ENCODE data around the gene USP48. TPM values are rescaled to one million over a fixed set of nuclear protein-coding genes. Genes with fewer than 3 reads are reported as not detected.

The USP48 gene
- total RNA-seq, 1 donor from 2014 or later: 56.4 TPM

DNA sequence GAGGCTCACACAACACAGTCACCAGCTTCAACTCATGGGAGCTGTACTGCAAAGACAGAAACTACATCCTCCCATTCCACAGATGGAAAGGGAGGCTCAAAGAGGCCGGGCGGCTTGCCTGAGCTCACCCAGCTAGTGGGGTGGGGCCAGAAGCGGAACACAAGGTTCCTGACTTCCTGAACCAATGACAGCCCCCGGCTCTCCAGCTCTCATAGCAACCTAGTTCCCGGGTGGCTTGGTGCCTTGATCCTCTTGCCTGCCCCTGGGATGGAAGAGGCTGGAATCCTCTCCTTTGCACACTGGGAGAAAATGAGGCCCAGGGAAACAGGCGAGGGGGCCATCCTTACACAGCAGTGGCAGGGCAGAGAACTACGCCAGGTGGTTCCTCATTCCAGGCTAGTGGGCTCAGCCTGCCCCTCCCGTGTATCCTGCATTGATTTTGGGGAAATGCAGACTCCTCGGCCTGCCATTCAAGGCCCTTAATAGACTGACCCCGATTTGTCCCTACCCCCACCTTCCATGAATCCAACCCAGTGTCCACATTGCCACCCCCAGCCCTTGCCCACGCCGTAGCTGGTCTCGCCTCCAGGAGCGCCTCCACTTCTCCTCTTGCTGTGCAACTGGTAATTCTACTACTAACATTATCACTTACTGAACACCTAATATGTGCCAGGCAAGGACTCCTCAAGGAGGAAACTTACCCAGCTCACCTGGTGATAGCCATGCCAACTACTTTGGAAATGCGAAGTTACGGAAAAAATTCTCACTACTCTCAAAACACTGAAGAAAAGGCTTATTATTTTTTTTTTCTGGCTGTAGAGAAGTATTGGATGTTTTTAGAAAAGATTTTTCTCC lies 118.8 kb downstream of the USP48 start:
- Histone ChIP-seq H3K4me3 (no peak overlapping the region), H3K27me3 (peaks cover 40% of the 10 kb centered on the region), H3K4me1 (peaks cover 17% of the 10 kb centered on the region), H3K27ac (no peak overlapping the region), H3K36me3 (no peaks in the 10 kb centered on the region), H3K9me3 (no peaks in the 10 kb centered on the region)
- ATAC-seq (no peak), DNase-seq (peak; percentile 60)
- intact Hi-C loops (cut with DNase I): no loop called here
- TF ChIP-seq, protein P1, sequence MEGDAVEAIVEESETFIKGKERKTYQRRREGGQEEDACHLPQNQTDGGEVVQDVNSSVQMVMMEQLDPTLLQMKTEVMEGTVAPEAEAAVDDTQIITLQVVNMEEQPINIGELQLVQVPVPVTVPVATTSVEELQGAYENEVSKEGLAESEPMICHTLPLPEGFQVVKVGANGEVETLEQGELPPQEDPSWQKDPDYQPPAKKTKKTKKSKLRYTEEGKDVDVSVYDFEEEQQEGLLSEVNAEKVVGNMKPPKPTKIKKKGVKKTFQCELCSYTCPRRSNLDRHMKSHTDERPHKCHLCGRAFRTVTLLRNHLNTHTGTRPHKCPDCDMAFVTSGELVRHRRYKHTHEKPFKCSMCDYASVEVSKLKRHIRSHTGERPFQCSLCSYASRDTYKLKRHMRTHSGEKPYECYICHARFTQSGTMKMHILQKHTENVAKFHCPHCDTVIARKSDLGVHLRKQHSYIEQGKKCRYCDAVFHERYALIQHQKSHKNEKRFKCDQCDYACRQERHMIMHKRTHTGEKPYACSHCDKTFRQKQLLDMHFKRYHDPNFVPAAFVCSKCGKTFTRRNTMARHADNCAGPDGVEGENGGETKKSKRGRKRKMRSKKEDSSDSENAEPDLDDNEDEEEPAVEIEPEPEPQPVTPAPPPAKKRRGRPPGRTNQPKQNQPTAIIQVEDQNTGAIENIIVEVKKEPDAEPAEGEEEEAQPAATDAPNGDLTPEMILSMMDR (IDR thresholded peaks at IDR 0.05): no peak

DNA sequence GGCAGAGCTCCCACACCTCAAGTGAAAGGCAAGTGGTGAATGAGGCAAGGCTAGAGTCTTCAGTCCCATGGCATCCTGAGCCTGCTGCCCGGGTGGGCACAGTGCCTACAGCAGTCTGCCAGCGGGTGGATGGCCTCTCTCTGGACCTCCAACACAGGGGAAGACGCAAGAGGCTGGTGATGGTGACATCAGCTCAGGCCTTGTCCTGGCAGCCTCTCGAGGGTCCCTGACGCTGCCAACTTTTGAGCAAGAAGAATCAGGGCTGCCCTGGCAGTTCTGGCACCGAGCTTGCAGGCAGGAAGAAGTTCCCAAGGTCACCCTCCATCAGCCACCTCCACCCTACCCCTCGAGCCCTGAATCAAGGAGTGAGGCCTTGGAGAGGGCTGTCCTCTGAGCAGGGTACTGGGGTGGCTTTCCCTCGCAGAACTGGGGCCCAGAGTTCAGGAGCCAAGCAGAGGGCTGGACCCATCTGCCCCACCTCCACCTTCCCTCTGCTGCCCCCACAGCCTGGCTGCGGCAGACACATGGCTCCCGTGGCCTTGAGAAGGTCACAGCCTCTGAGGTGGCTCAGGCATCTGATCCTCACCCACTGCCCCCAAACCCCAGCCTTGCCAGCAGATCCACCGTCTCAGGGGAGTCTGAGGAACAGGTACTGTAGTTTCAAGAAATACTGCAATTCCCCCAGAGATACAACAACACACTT lies 119.5 kb downstream of the USP48 start:
- Histone ChIP-seq H3K27ac (no peak overlapping the region), H3K36me3 (no peaks in the 10 kb centered on the region), H3K4me3 (no peak overlapping the region), H3K27me3 (peaks cover 32% of the 10 kb centered on the region), H3K9me3 (no peaks in the 10 kb centered on the region), H3K4me1 (peaks cover 9% of the 10 kb centered on the region)
- ATAC-seq: no peak
- DNase-seq: peak; percentile 48
- TF ChIP-seq, protein P1 (IDR thresholded peaks at IDR 0.05): no peak
- intact Hi-C loops (cut with DNase I): no loop called here

DNA sequence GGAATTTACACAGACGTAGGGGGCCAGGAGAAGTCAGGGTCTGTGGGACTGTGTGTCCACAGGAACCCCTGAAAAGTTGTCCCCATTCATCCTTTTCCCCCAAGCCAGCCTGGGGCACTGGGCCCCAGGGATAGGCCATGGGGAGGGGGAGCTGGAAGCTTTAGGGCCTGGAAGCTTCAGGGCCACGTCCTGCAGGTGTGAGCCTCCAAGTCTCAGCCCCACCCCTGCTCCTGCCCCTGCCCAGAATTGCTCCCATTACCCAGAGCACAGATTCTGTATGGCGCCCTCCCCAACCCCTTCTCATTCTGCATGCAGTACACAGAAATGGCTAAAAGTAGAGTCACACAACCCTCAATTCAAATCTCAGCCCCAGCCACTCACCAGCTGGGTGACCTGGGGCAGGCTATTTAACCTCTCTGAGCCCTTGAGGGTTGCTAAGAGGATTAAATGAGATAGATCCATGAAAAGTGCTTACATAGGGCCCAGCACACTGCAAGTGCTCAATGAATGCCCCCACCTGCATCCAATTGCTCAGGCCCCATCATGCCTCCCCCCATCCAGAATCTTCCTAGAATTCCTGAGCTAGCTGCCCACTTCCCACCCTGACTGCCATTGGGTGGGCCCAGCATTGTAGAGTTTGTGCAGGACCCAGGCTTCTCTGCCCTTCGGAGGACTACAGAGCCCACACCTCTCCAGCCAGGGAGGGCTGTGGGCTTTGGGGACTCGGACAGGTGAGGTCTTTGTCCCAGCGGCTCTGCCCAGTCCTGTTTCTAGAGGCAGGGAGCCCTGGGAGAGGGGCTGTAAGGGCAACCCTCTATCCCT lies 120.3 kb downstream of the USP48 start:
- TF ChIP-seq, protein P1 (IDR thresholded peaks at IDR 0.05): no peak
- Histone ChIP-seq H3K27ac (no peak overlapping the region), H3K4me3 (no peak overlapping the region), H3K36me3 (no peaks in the 10 kb centered on the region), H3K9me3 (no peaks in the 10 kb centered on the region), H3K4me1 (peaks cover 7% of the 10 kb centered on the region), H3K27me3 (peaks cover 24% of the 10 kb centered on the region)
- ATAC-seq (no peak), DNase-seq (peak; percentile 32)
- intact Hi-C loops (cut with DNase I): no loop called here

DNA sequence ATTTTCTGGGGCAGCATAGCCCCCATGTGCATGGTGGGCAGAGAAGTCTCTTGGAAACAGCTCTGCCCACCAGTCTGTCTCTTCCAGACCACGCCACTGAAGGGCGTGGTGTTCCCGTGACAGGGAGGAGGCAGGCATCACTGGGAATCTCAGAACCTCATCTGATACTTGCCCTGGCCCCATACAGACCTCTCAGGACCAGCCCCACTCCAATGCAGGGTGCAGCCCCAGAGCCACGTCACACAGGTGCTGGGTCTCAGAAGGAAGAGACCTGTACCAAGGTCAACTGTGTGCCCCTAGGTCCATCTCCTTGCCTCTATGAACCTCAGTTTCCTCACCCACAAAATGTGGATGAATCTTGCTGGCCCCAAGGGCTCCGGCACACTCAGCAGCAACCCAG lies 121.1 kb downstream of the USP48 start:
- H3K4me1 ChIP-seq: peaks cover 7% of the 10 kb centered on the region
- H3K36me3 ChIP-seq: no peaks in the 10 kb centered on the region
- H3K9me3 ChIP-seq: no peaks in the 10 kb centered on the region
- no peak overlapping the region for H3K27ac ChIP-seq
- ATAC-seq (no peak), DNase-seq (peak; percentile 16)
- intact Hi-C loops (cut with DNase I): no loop called here
- TF ChIP-seq, protein P1 (IDR thresholded peaks at IDR 0.05): no peak
- no peak overlapping the region for H3K4me3 ChIP-seq
- H3K27me3 ChIP-seq: peaks cover 19% of the 10 kb centered on the region

DNA sequence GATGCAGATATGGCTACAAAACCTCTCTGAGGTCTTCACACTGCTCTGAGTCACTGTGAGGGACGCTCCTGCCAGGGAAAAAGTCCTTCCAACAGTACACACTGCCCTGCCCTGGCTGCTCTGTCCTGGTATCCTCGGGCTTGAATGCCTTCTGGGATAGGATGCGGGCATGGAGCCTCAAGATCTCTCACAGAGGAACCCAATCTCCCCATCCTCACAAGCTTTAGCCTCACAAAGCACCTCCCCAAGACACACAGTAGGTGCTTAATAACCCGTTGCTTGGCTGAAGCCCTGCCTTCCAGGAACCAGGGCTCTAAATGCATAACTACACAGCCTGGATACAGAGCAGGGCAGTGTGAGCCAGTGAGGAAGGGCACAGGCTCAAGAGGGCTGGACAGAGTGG lies 123.0 kb downstream of the USP48 start:
- H3K27ac ChIP-seq: no peak overlapping the region
- ATAC-seq (no peak), DNase-seq (peak; percentile 22)
- TF ChIP-seq, protein P1 (IDR thresholded peaks at IDR 0.05): no peak
- H3K9me3 ChIP-seq: no peaks in the 10 kb centered on the region
- H3K27me3 ChIP-seq: peaks cover 9% of the 10 kb centered on the region
- H3K36me3 ChIP-seq: no peaks in the 10 kb centered on the region
- intact Hi-C loops (cut with DNase I): no loop called here
- H3K4me3 ChIP-seq: no peak overlapping the region
- peaks cover 3% of the 10 kb centered on the region for H3K4me1 ChIP-seq

Measured in upper lobe of right lung (tissue), 1 donor.